ENCODE results near the gene GAD1. TPM values are rescaled to one million over a fixed set of nuclear protein-coding genes. Genes with fewer than 3 reads are reported as not detected.

Gene GAD1
- total and polyA plus RNA-seq, 11 donors = 0.04 to 0.51 (median 0.35) TPM; not detected in 7

GRCh38 chr2:170817093-170818035, 677 bp downstream of the GAD1 start:
- Histone ChIP-seq H3K4me3 (peak overlapping the region; percentile 3 to 56 (median 40)), H3K27me3 (peaks cover 78 to 100% (median 95%) of the 10 kb centered on the region in 9 donors), H3K4me1 (peaks cover 21 to 79% (median 59%) of the 10 kb centered on the region in 12 donors), H3K36me3 (no peaks in the 10 kb centered on the region), H3K9me3 (no peaks in the 10 kb centered on the region), H3K27ac (no peak overlapping the region)
- intact Hi-C loops (cut with DNase I) = loop anchor here in 7 of 10 donors (5.0 to 10.0 kb wide), 6 partner anchors 413 to 583 kb away; no protein-coding TSS in a partner anchor
- no peak for ATAC-seq
- TF ChIP-seq POLR2A (IDR thresholded peaks at IDR 0.05) (no peak), CTCF (IDR thresholded peaks at IDR 0.05) (no peak)
- WGBS, 4 donors = 0 to 1% (median 1%) methylated on average over 17 to 69 of the region's 69 CpGs
- DNase-seq = no peak

- Histone ChIP-seq H3K9me3 (no peaks in the 10 kb centered on the region), H3K4me1 (peaks cover 28 to 87% (median 66%) of the 10 kb centered on the region in 12 donors), H3K27ac (no peak overlapping the region), H3K36me3 (no peaks in the 10 kb centered on the region), H3K4me3 (peak overlapping the region in 11 of 12 donors; percentile 3 to 56 (median 41)), H3K27me3 (peaks cover 76 to 100% (median 99%) of the 10 kb centered on the region in 9 donors)
- TF ChIP-seq CTCF (IDR thresholded peaks at IDR 0.05) = no peak
- no peak for TF ChIP-seq POLR2A (IDR thresholded peaks at IDR 0.05)
- intact Hi-C loops (cut with DNase I) = loop anchor here in 7 of 10 donors (5.0 to 10.0 kb wide), 6 partner anchors 413 to 583 kb away; no protein-coding TSS in a partner anchor
- ATAC-seq (no peak), DNase-seq (no peak)
- 2 to 3% (median 2%) methylated on average over 46 to 60 of the region's 60 CpGs for WGBS, 4 donors
These were observed 1.5 kb downstream of the GAD1 start for GRCh38 chr2:170818036-170818751.

- Histone ChIP-seq H3K27me3 (peaks cover 80 to 100% (median 99%) of the 10 kb centered on the region in 9 donors), H3K36me3 (no peaks in the 10 kb centered on the region), H3K4me3 (peak overlapping the region in 1 of 12 donors; percentile 39), H3K4me1 (peaks cover 28 to 87% (median 70%) of the 10 kb centered on the region in 12 donors), H3K9me3 (no peaks in the 10 kb centered on the region), H3K27ac (no peak overlapping the region)
- TF ChIP-seq POLR2A (IDR thresholded peaks at IDR 0.05) (no peak), CTCF (IDR thresholded peaks at IDR 0.05) (no peak)
- WGBS, 4 donors = 4 to 7% (median 5%) methylated on average over 30 of the region's 30 CpGs
- ATAC-seq (no peak), DNase-seq (no peak)
- intact Hi-C loops (cut with DNase I) = loop anchor here in 7 of 10 donors (5.0 to 10.0 kb wide), 6 partner anchors 414 to 584 kb away; no protein-coding TSS in a partner anchor
These were observed 2.2 kb downstream of the GAD1 start for GRCh38 chr2:170818752-170819470.
